ENCODE data around the gene PNPT1.
"Not testable (repeated sequence)": the region's sequence is repeated elsewhere in the genome, so short reads cannot be mapped to it uniquely, and the experiment has no call there.

PNPT1 gene

GRCh38 chr2:55693181-55694125 is at the start of gene PNPT1:
PNPT1 (minus strand) TSS chr2:55693844; CDS start chr2:55693823, 21 bp downstream.
- DNase-seq, result peak; percentile 98

- DNase-seq, result no peak
Observed at GRCh38 chr2:55742996-55743395, 49.4 kb upstream of the PNPT1 start.

GRCh38 chr2:55736019-55736536 is 42.4 kb upstream of the PNPT1 start:
- DNase-seq, result not testable (repeated sequence)

- DNase-seq, result no peak
Observed at GRCh38 chr2:55734726-55735125, 41.1 kb upstream of the PNPT1 start.

GRCh38 chr2:55733335-55733734 is 39.7 kb upstream of the PNPT1 start:
- DNase-seq, result no peak

- no peak for DNase-seq
Observed at GRCh38 chr2:55732854-55733253, 39.2 kb upstream of the PNPT1 start.

- no peak for DNase-seq
Observed at GRCh38 chr2:55729136-55729685, 35.6 kb upstream of the PNPT1 start.

- DNase-seq, result no peak
Observed at GRCh38 chr2:55721596-55722215, 28.1 kb upstream of the PNPT1 start.

- no peak for DNase-seq
Observed at GRCh38 chr2:55720417-55720816, 26.8 kb upstream of the PNPT1 start.

- no peak for DNase-seq
Observed at GRCh38 chr2:55719852-55720251, 26.2 kb upstream of the PNPT1 start.

- peak; percentile 92 for DNase-seq
Observed at GRCh38 chr2:55718165-55719008, 24.7 kb upstream of the PNPT1 start.

- no peak for DNase-seq
Observed at GRCh38 chr2:55715626-55716025, 22.0 kb upstream of the PNPT1 start.

GRCh38 chr2:55715178-55715577 is 21.5 kb upstream of the PNPT1 start:
- DNase-seq, result not testable (repeated sequence)

- no peak for DNase-seq
Observed at GRCh38 chr2:55712477-55713060, 18.9 kb upstream of the PNPT1 start.

GRCh38 chr2:55710025-55710424 is 16.4 kb upstream of the PNPT1 start:
- DNase-seq, result no peak

- DNase-seq, result no peak
Observed at GRCh38 chr2:55707751-55708150, 14.1 kb upstream of the PNPT1 start.

- DNase-seq, result not testable (repeated sequence)
Observed at GRCh38 chr2:55706258-55706657, 12.6 kb upstream of the PNPT1 start.

- DNase-seq, result peak; percentile 92
Observed at GRCh38 chr2:55705027-55705653, 11.5 kb upstream of the PNPT1 start.

- DNase-seq, result no peak
Observed at GRCh38 chr2:55703350-55703749, 9.7 kb upstream of the PNPT1 start.

GRCh38 chr2:55692740-55693139 is 904 bp downstream of the PNPT1 start:
- DNase-seq, result not testable (repeated sequence)

GRCh38 chr2:55672630-55673029 is 21.0 kb downstream of the PNPT1 start:
- DNase-seq, result no peak

GRCh38 chr2:55668956-55669355 is 24.7 kb downstream of the PNPT1 start:
- DNase-seq, result no peak
